Measurements from ENCODE around the gene POLR2A. TPM values are rescaled to one million over a fixed set of nuclear protein-coding genes. Genes with fewer than 3 reads are reported as not detected.

POLR2A gene
- polyA plus RNA-seq, 1 donor from 2014 or later = 9.1 TPM

GRCh38 chr17:7466639-7467341 is 17.4 kb upstream of the POLR2A start:
- Histone ChIP-seq H3K27ac (ENCODE audit: low read length) (no peak overlapping the region), H3K9ac (ENCODE audit: low read length) (no peak overlapping the region), H3K4me3 (ENCODE audit: low read length) (no peak overlapping the region), H3F3A (ENCODE audit: insufficient read depth, low read length, poor library complexity, severe bottlenecking) (no peaks in the 10 kb centered on the region), H3K4me2 (ENCODE audit: low read length) (no peak overlapping the region), H3K9me2 (ENCODE audit: insufficient read depth, low read length) (no peaks in the 10 kb centered on the region), H3K36me3 (ENCODE audit: insufficient read depth, low read length) (no peaks in the 10 kb centered on the region), H3K79me2 (replicated peaks; ENCODE audit: insufficient read depth, low read length) (peaks cover 3% of the 10 kb centered on the region), H3K27me3 (ENCODE audit: insufficient read depth, low read depth, low read length) (no peaks in the 10 kb centered on the region), H3K9me3 (ENCODE audit: low read length) (no peaks in the 10 kb centered on the region), H2AFZ (ENCODE audit: low read depth, low read length) (no peak overlapping the region), H4K20me1 (ENCODE audit: insufficient read depth) (no peaks in the 10 kb centered on the region)
- TF ChIP-seq TAF1 (IDR thresholded peaks at IDR 0.05; ENCODE audit: low read depth) (no peak), EZH2 (IDR thresholded peaks at IDR 0.05; ENCODE audit: borderline replicate concordance, insufficient read depth, low read length, poor library complexity, severe bottlenecking) (no peak), SMC3 (conservative IDR thresholded peaks at IDR 0.05; ENCODE audit: poor library complexity) (no peak), POLR2AphosphoS5 (IDR thresholded peaks at IDR 0.05) (no peak), MXI1 (conservative IDR thresholded peaks at IDR 0.05; ENCODE audit: poor library complexity, severe bottlenecking) (no peak), EP300 (conservative IDR thresholded peaks at IDR 0.05; ENCODE audit: poor library complexity, severe bottlenecking) (no peak), REST (IDR thresholded peaks at IDR 0.05; ENCODE audit: borderline replicate concordance) (no peak), CTCF (IDR thresholded peaks at IDR 0.05; ENCODE audit: poor library complexity, severe bottlenecking) (no peak), RAD21 (conservative IDR thresholded peaks at IDR 0.05) (no peak)

GRCh38 chr17:7467498-7467897 is 16.7 kb upstream of the POLR2A start:
- no peaks in the 10 kb centered on the region for H4K20me1 ChIP-seq (ENCODE audit: insufficient read depth)
- no peak for TF ChIP-seq MXI1 (conservative IDR thresholded peaks at IDR 0.05; ENCODE audit: poor library complexity, severe bottlenecking)
- no peak for TF ChIP-seq SMC3 (conservative IDR thresholded peaks at IDR 0.05; ENCODE audit: poor library complexity)
- TF ChIP-seq RAD21 (conservative IDR thresholded peaks at IDR 0.05) = no peak
- TF ChIP-seq EZH2 (IDR thresholded peaks at IDR 0.05; ENCODE audit: borderline replicate concordance, insufficient read depth, low read length, poor library complexity, severe bottlenecking) = no peak
- no peak for TF ChIP-seq REST (IDR thresholded peaks at IDR 0.05; ENCODE audit: borderline replicate concordance)
- TF ChIP-seq TAF1 (IDR thresholded peaks at IDR 0.05; ENCODE audit: low read depth) = no peak
- no peak for TF ChIP-seq POLR2AphosphoS5 (IDR thresholded peaks at IDR 0.05)
- TF ChIP-seq CTCF (IDR thresholded peaks at IDR 0.05; ENCODE audit: poor library complexity, severe bottlenecking) = no peak
- no peaks in the 10 kb centered on the region for H3K9me2 ChIP-seq (ENCODE audit: insufficient read depth, low read length)
- H3K27me3 ChIP-seq (ENCODE audit: insufficient read depth, low read depth, low read length) = no peaks in the 10 kb centered on the region
- H2AFZ ChIP-seq (ENCODE audit: low read depth, low read length) = no peak overlapping the region
- no peak overlapping the region for H3K4me3 ChIP-seq (ENCODE audit: low read length)
- H3F3A ChIP-seq (ENCODE audit: insufficient read depth, low read length, poor library complexity, severe bottlenecking) = no peaks in the 10 kb centered on the region
- H3K27ac ChIP-seq (ENCODE audit: low read length) = no peak overlapping the region
- peaks cover 3% of the 10 kb centered on the region for H3K79me2 ChIP-seq (replicated peaks; ENCODE audit: insufficient read depth, low read length)
- no peaks in the 10 kb centered on the region for H3K36me3 ChIP-seq (ENCODE audit: insufficient read depth, low read length)
- no peaks in the 10 kb centered on the region for H3K9me3 ChIP-seq (ENCODE audit: low read length)
- no peak overlapping the region for H3K9ac ChIP-seq (ENCODE audit: low read length)
- no peak overlapping the region for H3K4me2 ChIP-seq (ENCODE audit: low read length)

Data from neural cell (in vitro differentiated cells).